GM23338 (cell line): ENCODE results near the gene TBL1XR1. TPM values are rescaled to one million over a fixed set of nuclear protein-coding genes. Genes with fewer than 3 reads are reported as not detected.

Experiments used
- ATAC-seq: fragments of 200-7000 bp; cut with Tn5 transposase; 3 replicates; pipeline ENCODE4 v1.9.1; 2020
- DNase-seq: peaks from one replicate; pipeline ENCODE4 v3.0.0-alpha.2; 2015; ENCODE audit warnings: low spot score
- H2AFZ ChIP-seq: fragments of 200-600 bp; sonication (generic); 2 replicates; pipeline ENCODE4 v1.8.0; 2016; ENCODE audit warnings: antibody characterized with exemption, mild to moderate bottlenecking, moderate library complexity
- H3F3A ChIP-seq: fragments of 200-600 bp; sonication (generic); replicated peaks from 2 replicates; pipeline ENCODE4 v1.8.0; 2017; ENCODE audit warnings: antibody characterized with exemption, mixed run types, low read depth
- H3K27ac ChIP-seq: fragments of 200-600 bp; sonication (generic); 2 replicates; pipeline ENCODE4 v1.6.1; 2016; ENCODE audit warnings: low read depth
- H3K27me3 ChIP-seq: fragments of 200-600 bp; sonication (generic); 2 replicates; pipeline ENCODE4 v1.8.0; 2016; ENCODE audit warnings: mild to moderate bottlenecking, mixed run types, moderate library complexity; ENCODE audit not compliant: insufficient read depth
- H3K36me3 ChIP-seq: fragments of 200-600 bp; sonication (generic); 2 replicates; pipeline ENCODE4 v1.8.0; 2016; ENCODE audit warnings: mild to moderate bottlenecking; ENCODE audit not compliant: insufficient read depth
- H3K4me1 ChIP-seq: fragments of 200-600 bp; sonication (generic); 2 replicates; pipeline ENCODE4 v1.8.0; 2016; ENCODE audit warnings: mild to moderate bottlenecking, moderate library complexity; ENCODE audit not compliant: insufficient read depth
- H3K4me2 ChIP-seq: fragments of 200-600 bp; sonication (generic); 2 replicates; pipeline ENCODE4 v1.7.1; 2017; ENCODE audit warnings: mixed run types
- H3K4me3 ChIP-seq: fragments of 200-600 bp; sonication (generic); 2 replicates; pipeline ENCODE4 v1.6.1; 2016; ENCODE audit warnings: mixed run types
- H3K79me2 ChIP-seq: fragments of 200-600 bp; sonication (generic); replicated peaks from 2 replicates; pipeline ENCODE4 v1.8.0; 2017; ENCODE audit warnings: mild to moderate bottlenecking; ENCODE audit not compliant: insufficient read depth
- H3K9me2 ChIP-seq: fragments of 200-600 bp; sonication (generic); 2 replicates; pipeline ENCODE4 v1.8.0; 2017; ENCODE audit not compliant: insufficient read depth
- H4K20me1 ChIP-seq: fragments of 200-600 bp; sonication (generic); replicated peaks from 2 replicates; pipeline ENCODE4 v1.8.0; 2017; ENCODE audit warnings: mild to moderate bottlenecking; ENCODE audit not compliant: insufficient read depth
- H3K27ac Mint-ChIP-seq: 2 replicates; pipeline ENCODE4 v1.8.0; 2020; ENCODE audit warnings: inconsistent platforms, mild to moderate bottlenecking, moderate library complexity, mixed read lengths
- H3K27me3 Mint-ChIP-seq: 3 replicates; pipeline ENCODE4 v1.8.0; 2022; ENCODE audit warnings: low read depth, mild to moderate bottlenecking, moderate library complexity, mixed read lengths, inconsistent platforms; ENCODE audit not compliant: insufficient read depth, poor library complexity
- H3K36me3 Mint-ChIP-seq: 3 replicates; pipeline ENCODE4 v1.8.0; 2021; ENCODE audit warnings: low read depth, mild to moderate bottlenecking, inconsistent platforms, moderate library complexity, mixed read lengths
- H3K4me1 Mint-ChIP-seq: 3 replicates; pipeline ENCODE4 v1.8.0; 2020; ENCODE audit warnings: mild to moderate bottlenecking, inconsistent platforms, mixed read lengths
- H3K4me3 Mint-ChIP-seq: 3 replicates; pipeline ENCODE4 v1.8.0; 2021; ENCODE audit warnings: moderate library complexity, mild to moderate bottlenecking, inconsistent platforms, mixed read lengths
- H3K9me3 Mint-ChIP-seq: 3 replicates; pipeline ENCODE4 v1.8.0; 2020; ENCODE audit warnings: moderate library complexity, mild to moderate bottlenecking, inconsistent platforms, mixed read lengths
- CREB1 ChIP-seq: fragments of 250-450 bp; sonication (Bioruptor Pico); IDR thresholded peaks from 2 replicates; pipeline ENCODE4 v1.5.0; 2020; ENCODE audit warnings: low read depth, mild to moderate bottlenecking, moderate library complexity
- EZH2 ChIP-seq: fragments of 200-600 bp; sonication (generic); IDR thresholded peaks from one replicate; pipeline ENCODE4 v1.8.0; 2017; ENCODE audit warnings: antibody characterized with exemption, mild to moderate bottlenecking, low read depth; ENCODE audit not compliant: unreplicated experiment
- EZH2phosphoT487 ChIP-seq: fragments of 200-600 bp; sonication (generic); IDR thresholded peaks from one replicate; pipeline ENCODE4 v1.8.1; 2018; ENCODE audit warnings: antibody characterized with exemption; ENCODE audit not compliant: unreplicated experiment
- JUNB ChIP-seq: IDR thresholded peaks from one replicate; pipeline ENCODE4 v1.6.1; 2016; ENCODE audit warnings: antibody characterized with exemption; ENCODE audit not compliant: unreplicated experiment
- NANOG ChIP-seq: IDR thresholded peaks from 2 replicates; pipeline ENCODE4 v1.6.1; 2016; ENCODE audit warnings: antibody characterized with exemption, borderline replicate concordance
- STAT1 ChIP-seq: IDR thresholded peaks from one replicate; pipeline ENCODE4 v1.6.1; 2016; ENCODE audit warnings: antibody characterized with exemption; ENCODE audit not compliant: unreplicated experiment
- polyA plus RNA-seq: library from polyadenylated mRNA; unstranded; fragments of >200 nt; fragmentation: Nextera tagmentation; extraction: Ambion mirVana; gene quantifications from 2 replicates; pipeline ENCODE4 v1.2.1, GENCODE V29; 2016
- total RNA-seq: library from RNA; depleted of rRNA; stranded (reverse); fragments of >200 nt; shearing (Covaris generic); gene quantifications from 2 replicates; pipeline ENCODE4 v1.2.3, GENCODE V29; 2014
- TF ChIP-seq, protein P1 (sequence below): IDR thresholded peaks from 2 replicates; pipeline ENCODE4 v1.6.1; 2016; ENCODE audit warnings: antibody characterized with exemption
- TF ChIP-seq, protein P2 (sequence below), 2 experiments: fragments of 200-600 bp in 1 of 2; sonication (generic) in 1 of 2; conservative IDR thresholded peaks; 2 replicates each; pipeline versions ENCODE4 v1.5.1 to v1.6.1; 2016 to 2017; ENCODE audit warnings: antibody characterized with exemption in 2 of 2, low read depth in 2 of 2, mild to moderate bottlenecking in 2 of 2, moderate library complexity in 1 of 2
- TF ChIP-seq, protein P3 (sequence below): IDR thresholded peaks from one replicate; pipeline ENCODE4 v1.6.1; 2018; ENCODE audit warnings: antibody characterized with exemption; ENCODE audit not compliant: unreplicated experiment

The TBL1XR1 gene
- total and polyA plus RNA-seq, 2 experiments from 2014 or later: 49.6 to 122 TPM

DNA sequence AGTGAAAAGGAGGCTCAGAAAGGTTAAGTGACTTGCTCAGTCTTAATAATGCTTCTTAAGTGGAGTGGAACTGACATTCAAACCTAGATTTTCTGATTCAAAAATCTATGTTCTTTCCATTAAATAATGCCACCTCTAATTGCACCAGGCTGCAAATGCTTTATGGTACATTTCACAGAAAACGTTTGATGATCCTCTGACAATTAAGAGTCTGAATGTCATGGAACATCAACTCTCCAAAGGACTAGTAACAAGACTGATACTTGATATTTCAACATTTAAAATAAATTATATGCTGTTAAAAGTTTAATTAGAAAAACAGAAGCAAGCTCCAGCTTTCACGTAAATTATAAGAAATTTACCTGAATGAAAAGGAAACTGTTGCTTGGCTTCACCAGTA lies 151.5 kb downstream of the TBL1XR1 start:
- Mint-ChIP-seq H3K27me3 (peaks cover 2% of the 10 kb centered on the region), H3K36me3 (peaks cover 59% of the 10 kb centered on the region), H3K27ac (no peak overlapping the region), H3K4me1 (peaks cover 40% of the 10 kb centered on the region), H3K9me3 (no peaks in the 10 kb centered on the region; the same call in 2 of the 3 replicates), H3K4me3 (no peak overlapping the region)
- Histone ChIP-seq H3K27ac (no peak overlapping the region), H4K20me1 (no peaks in the 10 kb centered on the region; the same call in none of the 2 replicates), H2AFZ (no peak overlapping the region), H3K4me2 (peak overlapping the region; percentile 27; the same call in 1 of the 2 replicates), H3K79me2 (peaks cover 28% of the 10 kb centered on the region), H3K9me2 (no peaks in the 10 kb centered on the region), H3F3A (no peaks in the 10 kb centered on the region), H3K4me3 (no peak overlapping the region), H3K4me1 (peaks cover 29% of the 10 kb centered on the region), H3K36me3 (peaks cover 15% of the 10 kb centered on the region; the same call in 1 of the 2 replicates), H3K27me3 (no peaks in the 10 kb centered on the region)
- no peak for ATAC-seq
- DNase-seq: no peak
- TF ChIP-seq STAT1: no peak
- TF ChIP-seq, protein P1, sequence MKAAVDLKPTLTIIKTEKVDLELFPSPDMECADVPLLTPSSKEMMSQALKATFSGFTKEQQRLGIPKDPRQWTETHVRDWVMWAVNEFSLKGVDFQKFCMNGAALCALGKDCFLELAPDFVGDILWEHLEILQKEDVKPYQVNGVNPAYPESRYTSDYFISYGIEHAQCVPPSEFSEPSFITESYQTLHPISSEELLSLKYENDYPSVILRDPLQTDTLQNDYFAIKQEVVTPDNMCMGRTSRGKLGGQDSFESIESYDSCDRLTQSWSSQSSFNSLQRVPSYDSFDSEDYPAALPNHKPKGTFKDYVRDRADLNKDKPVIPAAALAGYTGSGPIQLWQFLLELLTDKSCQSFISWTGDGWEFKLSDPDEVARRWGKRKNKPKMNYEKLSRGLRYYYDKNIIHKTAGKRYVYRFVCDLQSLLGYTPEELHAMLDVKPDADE: no peak

DNA sequence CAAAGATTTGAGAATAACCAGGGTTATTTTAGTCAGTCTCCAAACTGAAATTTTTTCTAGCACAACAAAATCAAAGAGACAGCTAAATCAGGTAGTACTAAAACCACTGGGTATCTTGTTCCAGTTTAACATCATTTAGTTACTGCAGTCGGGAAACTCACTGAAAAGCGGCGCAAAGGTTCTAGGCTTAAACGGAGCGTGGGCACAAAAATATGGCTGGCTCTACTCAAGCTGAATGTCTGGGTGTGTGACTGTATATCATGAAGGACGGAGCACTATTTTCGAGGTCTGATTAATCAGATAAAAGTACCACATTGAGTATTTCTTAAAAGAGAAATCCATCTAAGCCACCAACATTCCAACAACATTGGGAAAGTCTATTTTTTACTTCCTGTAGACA lies 152.1 kb downstream of the TBL1XR1 start:
- Histone ChIP-seq H3K27me3 (no peaks in the 10 kb centered on the region), H3K27ac (no peak overlapping the region)
- H3K36me3 Mint-ChIP-seq: peaks cover 57% of the 10 kb centered on the region
- TF ChIP-seq CREB1 (CRISPR knock-in tag) (no peak), EZH2 (no peak), NANOG (no peak), STAT1 (no peak), JUNB (no peak), EZH2phosphoT487 (no peak)
- TF ChIP-seq, protein P2, sequence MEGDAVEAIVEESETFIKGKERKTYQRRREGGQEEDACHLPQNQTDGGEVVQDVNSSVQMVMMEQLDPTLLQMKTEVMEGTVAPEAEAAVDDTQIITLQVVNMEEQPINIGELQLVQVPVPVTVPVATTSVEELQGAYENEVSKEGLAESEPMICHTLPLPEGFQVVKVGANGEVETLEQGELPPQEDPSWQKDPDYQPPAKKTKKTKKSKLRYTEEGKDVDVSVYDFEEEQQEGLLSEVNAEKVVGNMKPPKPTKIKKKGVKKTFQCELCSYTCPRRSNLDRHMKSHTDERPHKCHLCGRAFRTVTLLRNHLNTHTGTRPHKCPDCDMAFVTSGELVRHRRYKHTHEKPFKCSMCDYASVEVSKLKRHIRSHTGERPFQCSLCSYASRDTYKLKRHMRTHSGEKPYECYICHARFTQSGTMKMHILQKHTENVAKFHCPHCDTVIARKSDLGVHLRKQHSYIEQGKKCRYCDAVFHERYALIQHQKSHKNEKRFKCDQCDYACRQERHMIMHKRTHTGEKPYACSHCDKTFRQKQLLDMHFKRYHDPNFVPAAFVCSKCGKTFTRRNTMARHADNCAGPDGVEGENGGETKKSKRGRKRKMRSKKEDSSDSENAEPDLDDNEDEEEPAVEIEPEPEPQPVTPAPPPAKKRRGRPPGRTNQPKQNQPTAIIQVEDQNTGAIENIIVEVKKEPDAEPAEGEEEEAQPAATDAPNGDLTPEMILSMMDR (conservative IDR thresholded peaks at IDR 0.05; ENCODE audit: low read depth in 2 of 2): no peak
- TF ChIP-seq, protein P3, sequence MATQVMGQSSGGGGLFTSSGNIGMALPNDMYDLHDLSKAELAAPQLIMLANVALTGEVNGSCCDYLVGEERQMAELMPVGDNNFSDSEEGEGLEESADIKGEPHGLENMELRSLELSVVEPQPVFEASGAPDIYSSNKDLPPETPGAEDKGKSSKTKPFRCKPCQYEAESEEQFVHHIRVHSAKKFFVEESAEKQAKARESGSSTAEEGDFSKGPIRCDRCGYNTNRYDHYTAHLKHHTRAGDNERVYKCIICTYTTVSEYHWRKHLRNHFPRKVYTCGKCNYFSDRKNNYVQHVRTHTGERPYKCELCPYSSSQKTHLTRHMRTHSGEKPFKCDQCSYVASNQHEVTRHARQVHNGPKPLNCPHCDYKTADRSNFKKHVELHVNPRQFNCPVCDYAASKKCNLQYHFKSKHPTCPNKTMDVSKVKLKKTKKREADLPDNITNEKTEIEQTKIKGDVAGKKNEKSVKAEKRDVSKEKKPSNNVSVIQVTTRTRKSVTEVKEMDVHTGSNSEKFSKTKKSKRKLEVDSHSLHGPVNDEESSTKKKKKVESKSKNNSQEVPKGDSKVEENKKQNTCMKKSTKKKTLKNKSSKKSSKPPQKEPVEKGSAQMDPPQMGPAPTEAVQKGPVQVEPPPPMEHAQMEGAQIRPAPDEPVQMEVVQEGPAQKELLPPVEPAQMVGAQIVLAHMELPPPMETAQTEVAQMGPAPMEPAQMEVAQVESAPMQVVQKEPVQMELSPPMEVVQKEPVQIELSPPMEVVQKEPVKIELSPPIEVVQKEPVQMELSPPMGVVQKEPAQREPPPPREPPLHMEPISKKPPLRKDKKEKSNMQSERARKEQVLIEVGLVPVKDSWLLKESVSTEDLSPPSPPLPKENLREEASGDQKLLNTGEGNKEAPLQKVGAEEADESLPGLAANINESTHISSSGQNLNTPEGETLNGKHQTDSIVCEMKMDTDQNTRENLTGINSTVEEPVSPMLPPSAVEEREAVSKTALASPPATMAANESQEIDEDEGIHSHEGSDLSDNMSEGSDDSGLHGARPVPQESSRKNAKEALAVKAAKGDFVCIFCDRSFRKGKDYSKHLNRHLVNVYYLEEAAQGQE: no peak
- TF ChIP-seq, protein P1: no peak

More for the DNA sequence above, 152.1 kb downstream of the TBL1XR1 start:
- no peak overlapping the region for H3K4me3 ChIP-seq
- no peak for ATAC-seq
- H2AFZ ChIP-seq: no peak overlapping the region
- peaks cover 28% of the 10 kb centered on the region for H3K79me2 ChIP-seq
- H3K9me2 ChIP-seq: no peaks in the 10 kb centered on the region
- DNase-seq: no peak
- H3K4me1 ChIP-seq: peaks cover 31% of the 10 kb centered on the region
- Mint-ChIP-seq H3K27ac (peak overlapping the region; percentile 71; the same call in 1 of the 2 replicates), H3K9me3 (no peaks in the 10 kb centered on the region; the same call in 2 of the 3 replicates), H3K4me3 (no peak overlapping the region), H3K27me3 (peaks cover 2% of the 10 kb centered on the region), H3K4me1 (peaks cover 42% of the 10 kb centered on the region)
- peak overlapping the region; percentile 27; the same call in 1 of the 2 replicates for H3K4me2 ChIP-seq
- no peaks in the 10 kb centered on the region for H3F3A ChIP-seq
- H4K20me1 ChIP-seq: no peaks in the 10 kb centered on the region; the same call in none of the 2 replicates
- H3K36me3 ChIP-seq: peaks cover 15% of the 10 kb centered on the region; the same call in 1 of the 2 replicates
